Vagina (tissue), 2 donors: ENCODE data around the gene ERLIN1. TPM values are rescaled to one million over a fixed set of nuclear protein-coding genes. Genes with fewer than 3 reads are reported as not detected.
A peak's percentile ranks its signal among the peaks of the same experiment; 100 is the strongest.

Experiments used
- DNase-seq, 2 donors: peaks; one replicate each; pipeline ENCODE4 v3.0.0-alpha.2; 2017; ENCODE audit errors: extremely low spot score in 2 of 2
- H3K27ac ChIP-seq: fragments of 200-600 bp; sonication (generic); one replicate; pipeline ENCODE4 v1.5.1; 2019
- H3K27me3 ChIP-seq: fragments of 200-600 bp; sonication (generic); one replicate; pipeline ENCODE4 v1.5.1; 2019
- H3K36me3 ChIP-seq, 2 donors: fragments of 200-600 bp; sonication (generic); one replicate each; pipeline ENCODE4 v1.5.1; 2017 to 2019
- H3K4me1 ChIP-seq: fragments of 200-600 bp; sonication (generic); one replicate; pipeline ENCODE4 v1.5.1; 2019
- H3K4me3 ChIP-seq, 2 donors: fragments of 200-600 bp; sonication (generic); 1 replicate in 1 of 2; 2 replicates in 1 of 2; pipeline ENCODE4 v1.5.1; 2016 to 2019
- H3K9me3 ChIP-seq: fragments of 200-600 bp; sonication (generic); one replicate; pipeline ENCODE4 v1.5.1; 2019
- POLR2A ChIP-seq, 2 donors: fragments of 450-650 bp; IDR thresholded peaks; one replicate each; pipeline ENCODE4 v1.6.1; 2017; ENCODE audit warnings: antibody characterized with exemption in 2 of 2, mild to moderate bottlenecking in 2 of 2, moderate library complexity in 2 of 2
- POLR2AphosphoS5 ChIP-seq, 2 donors: sonication (generic); formaldehyde crosslinking; IDR thresholded peaks; one replicate each; pipeline ENCODE4 v1.9.0; 2017; ENCODE audit warnings: antibody characterized with exemption in 2 of 2, mild to moderate bottlenecking in 2 of 2, low read depth in 1 of 2; ENCODE audit not compliant: insufficient read depth in 1 of 2
- intact Hi-C: fragments of 100-400 bp; cut with DNase I; formaldehyde crosslinking; loops from one replicate; pipeline ENCODE4 v1.15.1; 2023
- total RNA-seq: library from RNA; depleted of rRNA; stranded (reverse); fragments of >200 nt; gene quantifications from one replicate; pipeline ENCODE4 v1.2.3, GENCODE V29; 2016
- TF ChIP-seq, protein P1 (sequence below), 3 experiments: fragments of 450-650 bp in 2 of 3; fragments of 200-600 bp in 1 of 3; sonication (generic) in 1 of 3; IDR thresholded peaks; one replicate each; pipeline ENCODE4 v1.5.1; 2017 to 2019; ENCODE audit warnings: antibody characterized with exemption in 3 of 3, mild to moderate bottlenecking in 2 of 3, moderate library complexity in 2 of 3

Gene ERLIN1
- total RNA-seq, 1 donor from 2014 or later: 25.5 TPM

DNA sequence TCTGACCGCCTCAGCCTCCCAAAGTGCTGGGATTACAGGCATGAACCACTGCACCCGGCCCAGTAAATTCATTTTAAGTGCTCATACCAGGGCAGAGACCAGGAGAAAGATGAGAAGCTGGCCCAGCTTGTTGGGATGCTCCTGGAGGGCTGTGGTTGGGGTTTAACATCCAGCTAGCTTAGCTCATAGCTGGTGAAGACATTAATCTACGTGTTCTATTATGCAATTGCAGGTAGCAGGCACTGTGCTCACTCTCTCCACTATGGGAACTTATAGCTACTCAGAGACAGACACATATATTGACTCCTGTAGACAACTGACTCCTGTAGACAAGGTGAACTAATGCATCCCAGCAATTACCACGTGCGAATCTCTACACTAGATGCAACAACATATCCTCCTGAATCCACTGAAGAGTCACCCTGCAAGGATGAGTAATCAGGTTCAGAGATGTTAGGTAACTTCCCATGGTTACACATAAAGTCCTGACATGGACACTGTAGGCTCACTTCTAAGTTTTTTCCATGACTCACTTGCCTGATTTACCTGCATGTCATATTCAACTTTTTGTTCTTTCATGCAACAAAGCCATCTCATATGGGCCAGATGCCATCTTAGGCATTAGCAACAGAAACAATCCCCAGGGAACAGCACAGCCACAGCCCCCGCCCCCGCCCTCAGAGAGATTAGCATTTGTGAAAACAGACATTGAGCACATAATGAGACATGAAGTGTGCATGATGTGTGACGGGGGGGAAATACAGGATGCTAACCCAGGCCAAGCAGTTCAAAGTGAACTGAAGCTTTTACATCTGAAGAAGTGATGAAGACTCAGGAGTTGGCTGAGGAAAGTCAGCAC lies 37.2 kb downstream of the ERLIN1 start:
- H3K9me3 ChIP-seq: no peaks in the 10 kb centered on the region
- TF ChIP-seq POLR2A (IDR thresholded peaks at IDR 0.05) (no peak), POLR2AphosphoS5 (IDR thresholded peaks at IDR 0.05; ENCODE audit: insufficient read depth in 1 of 2, low read depth in 1 of 2) (peak in 1 of 2 donors; percentile 62)
- no peak overlapping the region for H3K27ac ChIP-seq
- DNase-seq: no peak
- no peak overlapping the region for H3K4me3 ChIP-seq
- peaks cover 0 to 36% of the 10 kb centered on the region in 2 donors for H3K36me3 ChIP-seq
- H3K4me1 ChIP-seq: no peaks in the 10 kb centered on the region
- H3K27me3 ChIP-seq: no peaks in the 10 kb centered on the region
- intact Hi-C loops: no loop called here

DNA sequence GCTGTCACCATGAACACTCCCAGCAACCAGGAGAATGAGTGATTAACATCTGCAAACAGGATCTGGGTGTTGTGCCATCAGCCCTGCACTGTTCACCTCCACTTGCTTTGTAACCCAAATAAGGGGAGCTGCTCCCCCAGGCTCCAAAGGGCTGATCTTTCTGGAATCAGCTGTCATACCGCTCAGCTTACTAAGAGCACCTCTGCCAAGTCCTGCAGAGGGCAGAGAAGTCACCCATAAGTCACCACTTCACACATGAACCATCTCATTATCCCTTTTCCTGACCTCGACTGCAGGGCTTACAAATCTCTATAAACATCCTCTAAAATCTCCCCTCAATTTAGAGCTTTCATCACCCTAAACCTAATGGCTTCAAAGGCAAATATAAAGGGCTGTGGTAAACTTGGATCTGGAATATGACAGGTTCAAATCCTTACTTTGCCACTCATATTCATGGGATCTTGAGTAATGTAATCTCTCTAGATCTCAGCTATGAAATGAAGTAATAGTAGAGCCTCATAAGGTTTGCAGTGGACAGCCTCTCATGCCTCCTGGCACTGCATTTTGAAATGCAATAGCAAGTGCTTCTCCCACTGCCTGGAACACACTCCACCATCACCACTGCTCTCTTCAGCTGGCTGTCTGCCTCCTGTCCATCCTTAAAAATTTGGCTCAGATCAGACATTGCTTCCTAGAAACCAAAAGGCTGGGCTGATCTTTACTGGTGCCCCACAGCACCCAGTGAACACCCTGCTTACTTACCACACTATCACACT lies 38.8 kb downstream of the ERLIN1 start:
- Histone ChIP-seq H3K4me1 (no peaks in the 10 kb centered on the region), H3K4me3 (no peak overlapping the region), H3K27me3 (no peaks in the 10 kb centered on the region), H3K27ac (no peak overlapping the region), H3K36me3 (peaks cover 0 to 20% of the 10 kb centered on the region in 2 donors), H3K9me3 (no peaks in the 10 kb centered on the region)
- no peak for TF ChIP-seq POLR2AphosphoS5 (IDR thresholded peaks at IDR 0.05; ENCODE audit: insufficient read depth in 1 of 2, low read depth in 1 of 2)
- TF ChIP-seq, protein P1, sequence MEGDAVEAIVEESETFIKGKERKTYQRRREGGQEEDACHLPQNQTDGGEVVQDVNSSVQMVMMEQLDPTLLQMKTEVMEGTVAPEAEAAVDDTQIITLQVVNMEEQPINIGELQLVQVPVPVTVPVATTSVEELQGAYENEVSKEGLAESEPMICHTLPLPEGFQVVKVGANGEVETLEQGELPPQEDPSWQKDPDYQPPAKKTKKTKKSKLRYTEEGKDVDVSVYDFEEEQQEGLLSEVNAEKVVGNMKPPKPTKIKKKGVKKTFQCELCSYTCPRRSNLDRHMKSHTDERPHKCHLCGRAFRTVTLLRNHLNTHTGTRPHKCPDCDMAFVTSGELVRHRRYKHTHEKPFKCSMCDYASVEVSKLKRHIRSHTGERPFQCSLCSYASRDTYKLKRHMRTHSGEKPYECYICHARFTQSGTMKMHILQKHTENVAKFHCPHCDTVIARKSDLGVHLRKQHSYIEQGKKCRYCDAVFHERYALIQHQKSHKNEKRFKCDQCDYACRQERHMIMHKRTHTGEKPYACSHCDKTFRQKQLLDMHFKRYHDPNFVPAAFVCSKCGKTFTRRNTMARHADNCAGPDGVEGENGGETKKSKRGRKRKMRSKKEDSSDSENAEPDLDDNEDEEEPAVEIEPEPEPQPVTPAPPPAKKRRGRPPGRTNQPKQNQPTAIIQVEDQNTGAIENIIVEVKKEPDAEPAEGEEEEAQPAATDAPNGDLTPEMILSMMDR (IDR thresholded peaks at IDR 0.05): no peak
- no peak for TF ChIP-seq POLR2A (IDR thresholded peaks at IDR 0.05)
- no peak for DNase-seq
- intact Hi-C loops: no loop called here

DNA sequence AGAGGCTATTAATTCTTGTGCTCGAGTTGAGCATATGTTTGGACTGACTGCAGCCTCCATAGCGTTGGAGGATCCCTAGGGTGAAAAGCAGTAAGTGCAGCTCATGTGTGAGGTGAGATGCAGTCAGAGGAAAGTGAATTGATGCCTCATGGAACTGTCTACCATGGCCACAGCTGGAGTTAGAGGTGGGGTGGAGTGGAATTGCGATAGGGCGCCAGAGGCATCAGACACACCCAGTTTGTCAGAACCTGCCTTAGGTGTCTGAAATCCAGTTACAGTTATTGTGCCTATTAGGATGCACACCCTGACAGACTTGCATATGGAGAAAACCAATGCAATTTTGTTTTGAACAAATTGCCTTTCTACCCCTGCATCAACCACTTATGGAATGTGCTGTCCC lies 39.4 kb downstream of the ERLIN1 start:
- intact Hi-C loops: no loop called here
- peaks cover 0 to 14% of the 10 kb centered on the region in 2 donors for H3K36me3 ChIP-seq
- H3K4me1 ChIP-seq: no peaks in the 10 kb centered on the region
- no peaks in the 10 kb centered on the region for H3K9me3 ChIP-seq
- no peak for TF ChIP-seq POLR2AphosphoS5 (IDR thresholded peaks at IDR 0.05; ENCODE audit: insufficient read depth in 1 of 2, low read depth in 1 of 2)
- no peak for TF ChIP-seq POLR2A (IDR thresholded peaks at IDR 0.05)
- TF ChIP-seq, protein P1 (IDR thresholded peaks at IDR 0.05): no peak
- DNase-seq: no peak
- no peak overlapping the region for H3K27ac ChIP-seq
- no peaks in the 10 kb centered on the region for H3K27me3 ChIP-seq
- H3K4me3 ChIP-seq: no peak overlapping the region

DNA sequence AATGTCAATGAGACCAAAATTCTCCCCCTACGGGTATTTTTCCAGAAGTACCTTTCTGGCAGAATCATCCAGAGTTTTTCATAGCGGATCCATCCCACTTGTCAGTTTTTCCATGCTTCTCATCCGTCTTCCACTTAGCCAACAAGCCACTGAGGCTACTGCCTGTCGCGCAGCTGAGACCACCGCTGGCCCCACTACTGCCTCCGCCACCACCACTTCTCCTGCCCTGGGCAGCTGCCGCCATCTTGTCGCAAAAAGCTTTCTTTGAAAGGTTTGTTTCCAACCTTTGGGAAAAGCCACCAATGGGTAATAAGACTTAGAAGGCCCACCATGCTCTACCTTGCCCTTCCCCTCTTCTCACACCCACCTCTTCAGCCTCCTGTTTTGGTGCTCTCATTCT lies 42.1 kb downstream of the ERLIN1 start:
- intact Hi-C loops: no loop called here
- no peaks in the 10 kb centered on the region for H3K4me1 ChIP-seq
- H3K27me3 ChIP-seq: no peaks in the 10 kb centered on the region
- H3K4me3 ChIP-seq: no peak overlapping the region
- TF ChIP-seq, protein P1 (IDR thresholded peaks at IDR 0.05): no peak
- TF ChIP-seq POLR2AphosphoS5 (IDR thresholded peaks at IDR 0.05; ENCODE audit: insufficient read depth in 1 of 2, low read depth in 1 of 2): no peak
- TF ChIP-seq POLR2A (IDR thresholded peaks at IDR 0.05): no peak
- H3K9me3 ChIP-seq: no peaks in the 10 kb centered on the region
- no peaks in the 10 kb centered on the region for H3K36me3 ChIP-seq
- no peak overlapping the region for H3K27ac ChIP-seq
- DNase-seq: no peak

DNA sequence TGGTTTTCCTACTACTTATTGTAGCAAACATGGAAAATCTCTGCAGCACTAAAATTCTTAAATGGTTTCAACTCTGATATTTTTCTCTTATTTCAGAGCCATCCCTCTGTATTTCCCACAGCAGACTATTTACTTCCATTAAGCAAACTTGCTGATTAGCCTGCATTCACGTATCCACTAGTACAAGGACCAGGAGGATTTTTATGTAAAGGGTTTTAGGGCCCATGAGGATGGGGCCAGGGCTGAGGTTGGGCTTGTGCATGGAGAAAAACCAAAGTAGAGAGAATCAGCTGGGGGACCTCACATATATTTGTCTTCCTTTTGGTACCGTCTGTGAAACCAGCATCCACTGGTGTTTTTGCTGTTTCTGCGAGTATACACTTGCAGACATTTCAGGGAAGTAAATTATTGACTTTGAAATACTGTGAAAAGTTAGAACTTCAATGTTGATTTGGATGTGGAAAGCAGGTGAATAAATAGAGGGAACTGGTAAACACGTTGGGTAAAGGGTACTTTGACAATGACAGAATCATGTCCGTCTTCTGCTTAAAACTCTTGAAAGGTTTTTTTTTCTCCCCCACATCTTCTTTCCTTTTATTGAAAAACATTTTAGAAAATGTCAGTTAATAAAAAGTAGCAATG lies 44.3 kb downstream of the ERLIN1 start:
- TF ChIP-seq POLR2AphosphoS5 (IDR thresholded peaks at IDR 0.05; ENCODE audit: insufficient read depth in 1 of 2, low read depth in 1 of 2): no peak
- TF ChIP-seq POLR2A (IDR thresholded peaks at IDR 0.05): no peak
- TF ChIP-seq, protein P1 (IDR thresholded peaks at IDR 0.05): no peak
- Histone ChIP-seq H3K4me3 (no peak overlapping the region), H3K9me3 (no peaks in the 10 kb centered on the region), H3K27me3 (no peaks in the 10 kb centered on the region), H3K27ac (no peak overlapping the region), H3K36me3 (no peaks in the 10 kb centered on the region), H3K4me1 (no peaks in the 10 kb centered on the region)
- intact Hi-C loops: no loop called here
- peak in 1 of 2 donors; percentile 12 for DNase-seq
